DND-41 (cell line): ENCODE data around the gene XNDC1N.
"Not testable (repeated sequence)": the region's sequence is repeated elsewhere in the genome, so short reads cannot be mapped to it uniquely, and the experiment has no call there.

ENCODE experiments used
- ATAC-seq: fragments of 200-7000 bp; cut with Tn5 transposase; 3 replicates; pipeline ENCODE4 v1.9.1; 2021; ENCODE audit warnings: low read depth; ENCODE audit not compliant: insufficient read depth
- DNase-seq: peaks from one replicate; pipeline ENCODE4 v3.0.0-alpha.2; 2020
- H2AFZ ChIP-seq: 2 replicates; pipeline ENCODE4 v1.6.0; 2012; ENCODE audit warnings: low read depth, low read length
- H3K27ac ChIP-seq: 2 replicates; pipeline ENCODE4 v1.5.1; 2012; ENCODE audit warnings: low read length, inconsistent platforms
- H3K27me3 ChIP-seq: fragments of 200-600 bp; sonication (generic); 2 replicates; pipeline ENCODE4 v1.6.0; 2012; ENCODE audit warnings: low read length, mild to moderate bottlenecking, inconsistent platforms; ENCODE audit not compliant: insufficient read depth, poor library complexity
- H3K36me3 ChIP-seq: 2 replicates; pipeline ENCODE4 v1.5.1; 2012; ENCODE audit warnings: low read length, inconsistent platforms; ENCODE audit not compliant: insufficient read depth
- H3K4me1 ChIP-seq: 2 replicates; pipeline ENCODE4 v1.5.1; 2012; ENCODE audit warnings: mild to moderate bottlenecking, low read length; ENCODE audit not compliant: insufficient read depth
- H3K4me2 ChIP-seq: 2 replicates; pipeline ENCODE4 v1.6.0; 2012; ENCODE audit warnings: mild to moderate bottlenecking, moderate library complexity, low read length, inconsistent platforms; ENCODE audit not compliant: insufficient read depth
- H3K4me3 ChIP-seq, 2 experiments: fragments of 200-600 bp in 1 of 2; shearing (Covaris generic) in 1 of 2; 2 replicates each; pipeline ENCODE4 v1.5.1; 2012 to 2016; ENCODE audit warnings: inconsistent platforms in 2 of 2, low read length in 2 of 2, mild to moderate bottlenecking in 2 of 2, low read depth in 1 of 2, moderate library complexity in 1 of 2
- H3K79me2 ChIP-seq: 2 replicates; pipeline ENCODE4 v1.6.0; 2012; ENCODE audit warnings: low read length, inconsistent platforms; ENCODE audit not compliant: insufficient read depth
- H3K9ac ChIP-seq: 2 replicates; pipeline ENCODE4 v1.6.0; 2012; ENCODE audit warnings: low read depth, mild to moderate bottlenecking, inconsistent platforms, low read length, moderate library complexity
- H3K9me3 ChIP-seq: 2 replicates; pipeline ENCODE4 v1.5.1; 2012; ENCODE audit warnings: low read length, moderate library complexity, mild to moderate bottlenecking, inconsistent platforms; ENCODE audit not compliant: insufficient read depth, severe bottlenecking
- H4K20me1 ChIP-seq: 2 replicates; pipeline ENCODE4 v1.6.0; 2012; ENCODE audit warnings: low read length; ENCODE audit not compliant: insufficient read depth
- EZH2 ChIP-seq: IDR thresholded peaks from 3 replicates; pipeline ENCODE4 v1.6.1; 2012; ENCODE audit warnings: borderline replicate concordance, low read depth, mild to moderate bottlenecking, moderate library complexity, low read length, inconsistent platforms; ENCODE audit not compliant: severe bottlenecking
- TF ChIP-seq, protein P1 (sequence below): IDR thresholded peaks from 2 replicates; pipeline ENCODE4 v1.5.1; 2012; ENCODE audit warnings: borderline replicate concordance, low read length, moderate library complexity, mild to moderate bottlenecking; ENCODE audit not compliant: poor library complexity, severe bottlenecking; ENCODE audit errors: extremely low read depth

Gene XNDC1N

DNA sequence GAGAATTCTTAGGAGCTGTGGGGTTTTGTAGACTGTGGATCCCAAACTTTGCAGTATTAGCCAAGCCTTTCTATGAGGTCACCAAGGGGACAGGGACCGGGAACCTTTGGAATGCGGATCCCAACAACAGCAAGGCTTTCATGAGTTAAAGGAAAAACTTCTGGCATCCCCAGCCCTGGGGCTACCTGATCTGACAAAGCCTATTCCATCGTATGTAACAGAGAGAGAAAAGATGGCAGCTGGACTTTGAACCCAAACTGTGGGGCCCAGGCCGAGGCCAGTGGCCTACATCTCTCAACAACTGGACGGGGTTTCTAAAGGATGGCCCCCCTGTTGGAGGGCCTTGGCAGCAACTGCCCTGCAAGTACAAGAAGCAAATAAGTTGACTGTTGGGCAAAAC is 17.6 kb downstream of the XNDC1N start:
- H3K4me3 ChIP-seq, H2AFZ ChIP-seq, H3K9ac ChIP-seq, H3K79me2 ChIP-seq, H4K20me1 ChIP-seq, H3K9me3 ChIP-seq, H3K27me3 ChIP-seq, H3K27ac ChIP-seq, H3K4me1 ChIP-seq, H3K4me2 ChIP-seq, ATAC-seq, DNase-seq: not testable (repeated sequence)
- peaks cover 34% of the 10 kb centered on the region for H3K36me3 ChIP-seq

DNA sequence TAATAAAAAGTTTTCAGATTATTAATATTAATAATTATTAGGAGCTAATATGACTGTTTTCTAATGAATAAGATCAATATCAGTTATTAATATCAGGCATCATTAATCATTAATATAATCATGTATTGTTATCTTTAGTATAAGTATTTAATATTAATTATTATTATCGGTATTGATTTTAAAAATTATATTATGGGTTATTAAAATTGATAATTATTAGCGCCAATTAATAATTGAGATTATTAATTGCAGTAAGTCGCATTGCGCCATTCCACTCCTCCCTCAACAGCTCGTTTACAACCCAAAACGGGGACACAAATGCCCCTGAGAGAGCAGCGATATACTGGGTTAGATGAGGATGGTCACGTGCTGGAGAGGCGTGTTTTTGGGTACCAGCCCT is 20.2 kb downstream of the XNDC1N start:
- DNase-seq, result no peak
- H3K36me3 ChIP-seq, result peaks cover 16% of the 10 kb centered on the region

DNA sequence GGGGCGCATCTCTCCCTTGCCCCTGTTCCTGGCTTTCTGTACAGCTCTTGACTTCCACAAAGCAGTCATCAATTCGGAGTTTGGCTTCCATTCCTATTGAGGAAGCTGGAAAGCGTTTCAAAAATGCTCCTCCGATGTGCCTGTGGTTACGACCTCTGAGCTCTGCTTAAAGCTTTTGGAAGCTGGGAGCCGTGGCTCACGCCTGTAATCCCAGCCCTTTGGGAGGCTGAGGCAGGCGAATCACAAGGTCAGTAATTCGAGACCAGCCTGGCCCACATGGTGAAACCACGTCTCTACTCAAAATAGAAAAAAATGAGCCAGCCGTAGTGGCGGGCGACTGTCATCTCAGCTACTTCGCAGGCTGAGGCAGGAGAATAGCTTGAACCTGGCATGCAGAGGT is 27.3 kb downstream of the XNDC1N start:
- H4K20me1 ChIP-seq, H3K36me3 ChIP-seq, H3K27ac ChIP-seq, H3K4me2 ChIP-seq, H3K27me3 ChIP-seq, H3K79me2 ChIP-seq, H3K9me3 ChIP-seq, DNase-seq, H3K9ac ChIP-seq, H3K4me1 ChIP-seq, H3K4me3 ChIP-seq, H2AFZ ChIP-seq, ATAC-seq: not testable (repeated sequence)

More for the DNA sequence above, 20.2 kb downstream of the XNDC1N start:
- Histone ChIP-seq H3K4me3 (no peak overlapping the region), H3K27ac (no peak overlapping the region), H3K79me2 (no peaks in the 10 kb centered on the region), H3K4me1 (no peaks in the 10 kb centered on the region), H3K4me2 (no peak overlapping the region), H4K20me1 (no peaks in the 10 kb centered on the region), H2AFZ (no peak overlapping the region), H3K9ac (no peak overlapping the region), H3K9me3 (no peaks in the 10 kb centered on the region), H3K27me3 (no peaks in the 10 kb centered on the region)
- TF ChIP-seq, protein P1, sequence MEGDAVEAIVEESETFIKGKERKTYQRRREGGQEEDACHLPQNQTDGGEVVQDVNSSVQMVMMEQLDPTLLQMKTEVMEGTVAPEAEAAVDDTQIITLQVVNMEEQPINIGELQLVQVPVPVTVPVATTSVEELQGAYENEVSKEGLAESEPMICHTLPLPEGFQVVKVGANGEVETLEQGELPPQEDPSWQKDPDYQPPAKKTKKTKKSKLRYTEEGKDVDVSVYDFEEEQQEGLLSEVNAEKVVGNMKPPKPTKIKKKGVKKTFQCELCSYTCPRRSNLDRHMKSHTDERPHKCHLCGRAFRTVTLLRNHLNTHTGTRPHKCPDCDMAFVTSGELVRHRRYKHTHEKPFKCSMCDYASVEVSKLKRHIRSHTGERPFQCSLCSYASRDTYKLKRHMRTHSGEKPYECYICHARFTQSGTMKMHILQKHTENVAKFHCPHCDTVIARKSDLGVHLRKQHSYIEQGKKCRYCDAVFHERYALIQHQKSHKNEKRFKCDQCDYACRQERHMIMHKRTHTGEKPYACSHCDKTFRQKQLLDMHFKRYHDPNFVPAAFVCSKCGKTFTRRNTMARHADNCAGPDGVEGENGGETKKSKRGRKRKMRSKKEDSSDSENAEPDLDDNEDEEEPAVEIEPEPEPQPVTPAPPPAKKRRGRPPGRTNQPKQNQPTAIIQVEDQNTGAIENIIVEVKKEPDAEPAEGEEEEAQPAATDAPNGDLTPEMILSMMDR, result no peak
- no peak for ATAC-seq

DNA sequence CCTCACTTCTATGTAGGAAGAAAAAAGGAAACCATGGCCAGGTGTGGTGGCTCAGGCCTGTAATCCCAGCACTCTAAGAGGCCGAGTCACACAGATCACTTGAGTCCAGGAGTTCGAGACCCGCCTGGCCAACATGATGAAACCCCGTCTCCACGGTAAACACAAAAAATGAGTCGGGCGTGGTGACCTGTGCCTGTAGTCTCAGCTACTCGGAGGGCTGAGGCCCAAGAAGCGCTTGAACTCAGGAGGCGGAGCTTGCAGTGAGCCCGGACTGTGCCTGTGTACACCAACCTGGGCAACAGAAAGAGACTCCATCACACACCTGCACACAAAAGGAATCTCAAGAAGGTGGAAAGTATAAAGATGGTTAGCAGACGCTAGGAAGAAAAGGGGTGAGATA is 32.4 kb downstream of the XNDC1N start:
- TF ChIP-seq EZH2, result no peak
- TF ChIP-seq, protein P1, result no peak
- H3K9ac ChIP-seq, result no peak overlapping the region
- no peak overlapping the region for H2AFZ ChIP-seq
- no peaks in the 10 kb centered on the region for H3K4me1 ChIP-seq
- H3K27me3 ChIP-seq, result no peaks in the 10 kb centered on the region
- ATAC-seq, result no peak
- no peaks in the 10 kb centered on the region for H4K20me1 ChIP-seq
- DNase-seq, result no peak
- H3K4me2 ChIP-seq, result no peak overlapping the region
- no peaks in the 10 kb centered on the region for H3K79me2 ChIP-seq
- no peak overlapping the region for H3K4me3 ChIP-seq
- no peak overlapping the region for H3K27ac ChIP-seq
- H3K36me3 ChIP-seq, result 0 out of 2 replicates have a peak, but pooled peaks cover 3% of the 10 kb centered on the region
- no peaks in the 10 kb centered on the region for H3K9me3 ChIP-seq

DNA sequence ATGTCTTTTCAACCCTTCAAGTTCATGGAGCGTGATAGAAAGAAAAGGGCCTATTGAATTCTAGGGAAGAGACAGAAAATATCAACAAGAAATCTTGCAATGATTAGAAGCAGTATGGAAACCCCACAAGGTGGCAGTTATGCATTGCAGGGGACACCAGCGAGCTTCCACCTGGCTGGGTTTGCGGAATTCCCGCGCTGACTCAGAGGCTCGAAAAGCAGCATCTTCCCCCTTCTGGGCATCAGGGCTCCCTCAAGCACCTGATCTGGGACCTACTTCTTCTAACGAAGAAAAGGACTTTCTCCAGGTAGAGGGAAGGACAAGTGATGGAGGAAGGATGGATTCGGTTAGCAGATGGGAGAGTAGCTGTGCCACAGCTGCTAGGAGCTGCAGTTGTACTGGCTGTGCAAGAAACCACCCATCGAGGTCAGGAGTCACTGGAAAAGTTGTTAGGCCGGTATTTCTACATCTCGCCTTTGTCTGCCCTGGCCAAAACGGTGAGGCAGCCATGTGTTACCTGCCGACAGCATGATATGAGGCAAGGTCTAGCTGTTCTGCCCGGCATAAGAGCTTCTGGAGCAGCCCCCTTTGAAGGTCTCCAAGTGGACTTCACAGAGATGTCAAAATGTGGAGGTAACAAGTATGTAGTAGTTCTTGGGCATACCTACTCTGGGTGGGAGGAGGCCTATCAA is 39.1 kb downstream of the XNDC1N start:
- not testable (repeated sequence) for H3K27ac ChIP-seq, H3K36me3 ChIP-seq, H3K79me2 ChIP-seq, H3K4me1 ChIP-seq, ATAC-seq, H4K20me1 ChIP-seq, H3K9me3 ChIP-seq, H3K4me2 ChIP-seq, H3K9ac ChIP-seq, H3K4me3 ChIP-seq, H3K27me3 ChIP-seq, DNase-seq, H2AFZ ChIP-seq

DNA sequence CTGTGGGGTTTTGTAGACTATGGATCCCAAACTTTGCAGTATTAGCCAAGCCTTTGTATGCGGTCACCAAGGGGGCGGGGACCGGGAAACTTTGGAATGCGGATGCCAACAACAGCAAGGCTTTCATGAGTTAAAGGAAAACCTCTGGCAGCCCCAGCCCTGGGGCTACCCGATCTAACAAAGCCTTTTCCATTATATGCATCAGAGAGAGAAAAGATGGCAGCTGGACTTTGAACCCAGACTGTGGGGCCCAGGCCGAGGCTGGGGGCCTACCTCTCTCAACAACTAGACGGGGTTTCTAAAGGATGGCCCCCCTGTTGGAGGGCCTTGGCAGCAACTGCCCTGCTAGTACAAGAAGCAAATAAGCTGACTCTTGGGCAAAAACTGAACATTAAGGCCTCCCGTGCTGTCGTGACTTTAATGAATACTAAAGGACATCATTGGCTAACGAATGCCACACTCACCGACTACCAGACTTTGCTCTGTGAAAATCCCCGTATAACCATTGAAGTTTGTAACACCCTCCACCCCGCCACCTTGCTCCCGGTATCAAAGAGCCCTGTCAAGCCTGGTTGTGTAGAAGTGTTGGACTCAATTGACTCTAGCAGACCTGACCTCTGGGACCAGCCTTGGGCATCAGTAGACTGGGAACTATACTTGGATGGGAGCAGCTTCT is 39.9 kb downstream of the XNDC1N start:
- H3K9me3 ChIP-seq, H3K4me2 ChIP-seq, DNase-seq, H2AFZ ChIP-seq, ATAC-seq, H3K27ac ChIP-seq, H3K27me3 ChIP-seq, H3K36me3 ChIP-seq, H3K4me3 ChIP-seq, H3K9ac ChIP-seq, H3K4me1 ChIP-seq, H3K79me2 ChIP-seq, H4K20me1 ChIP-seq: not testable (repeated sequence)
